ENCODE data around the gene LOX.

DNA sequence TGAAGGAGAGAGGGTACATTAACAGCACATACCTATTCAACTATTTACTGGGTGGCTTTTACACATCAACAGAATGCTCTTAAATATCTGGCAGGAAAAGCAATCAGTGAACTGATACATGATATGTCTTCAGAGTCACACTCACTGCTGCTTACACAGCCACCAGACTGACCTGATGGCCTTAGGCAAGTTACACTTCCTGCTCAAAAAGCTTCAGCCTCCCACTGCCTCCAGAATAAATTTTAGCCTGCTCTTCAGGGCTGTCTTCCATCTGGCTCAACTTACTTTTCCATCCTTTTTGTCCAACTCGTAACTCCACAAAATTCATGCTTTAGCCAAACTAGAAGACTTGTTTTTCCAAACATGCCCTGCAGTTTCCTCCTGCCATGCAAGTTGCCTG lies 10.7 kb downstream of the LOX start:
- TF ChIP-seq, protein P1, sequence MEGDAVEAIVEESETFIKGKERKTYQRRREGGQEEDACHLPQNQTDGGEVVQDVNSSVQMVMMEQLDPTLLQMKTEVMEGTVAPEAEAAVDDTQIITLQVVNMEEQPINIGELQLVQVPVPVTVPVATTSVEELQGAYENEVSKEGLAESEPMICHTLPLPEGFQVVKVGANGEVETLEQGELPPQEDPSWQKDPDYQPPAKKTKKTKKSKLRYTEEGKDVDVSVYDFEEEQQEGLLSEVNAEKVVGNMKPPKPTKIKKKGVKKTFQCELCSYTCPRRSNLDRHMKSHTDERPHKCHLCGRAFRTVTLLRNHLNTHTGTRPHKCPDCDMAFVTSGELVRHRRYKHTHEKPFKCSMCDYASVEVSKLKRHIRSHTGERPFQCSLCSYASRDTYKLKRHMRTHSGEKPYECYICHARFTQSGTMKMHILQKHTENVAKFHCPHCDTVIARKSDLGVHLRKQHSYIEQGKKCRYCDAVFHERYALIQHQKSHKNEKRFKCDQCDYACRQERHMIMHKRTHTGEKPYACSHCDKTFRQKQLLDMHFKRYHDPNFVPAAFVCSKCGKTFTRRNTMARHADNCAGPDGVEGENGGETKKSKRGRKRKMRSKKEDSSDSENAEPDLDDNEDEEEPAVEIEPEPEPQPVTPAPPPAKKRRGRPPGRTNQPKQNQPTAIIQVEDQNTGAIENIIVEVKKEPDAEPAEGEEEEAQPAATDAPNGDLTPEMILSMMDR (IDR thresholded peaks at IDR 0.05), result no peak
- no peak for TF ChIP-seq POLR2A (IDR thresholded peaks at IDR 0.05)
